ENCODE measurements around the gene P4HB.

The P4HB gene

GRCh38 chr17:81859906-81860755, at the start of gene P4HB:
Gene P4HB, minus strand, starts transcription at chr17:81860535. Its CDS starts 64 bp downstream, at chr17:81860471.
- DNase-seq = no peak

GRCh38 chr17:81909231-81909630, 48.9 kb upstream of the P4HB start:
- DNase-seq = no peak

GRCh38 chr17:81908793-81909192, 48.5 kb upstream of the P4HB start:
- DNase-seq = no peak

- no peak for DNase-seq
Observed at GRCh38 chr17:81907219-81908145, 47.1 kb upstream of the P4HB start.

- no peak for DNase-seq
Observed at GRCh38 chr17:81906476-81907218, 46.3 kb upstream of the P4HB start.

GRCh38 chr17:81905993-81906392, 45.7 kb upstream of the P4HB start:
- DNase-seq = no peak

- DNase-seq = no peak
Observed at GRCh38 chr17:81905424-81905875, 45.1 kb upstream of the P4HB start.

GRCh38 chr17:81904600-81905423, 44.5 kb upstream of the P4HB start:
- no peak for DNase-seq

GRCh38 chr17:81903896-81904599, 43.7 kb upstream of the P4HB start:
- DNase-seq = no peak

- no peak for DNase-seq
Observed at GRCh38 chr17:81903415-81903831, 43.1 kb upstream of the P4HB start.

- DNase-seq = no peak
Observed at GRCh38 chr17:81902653-81903414, 42.5 kb upstream of the P4HB start.

GRCh38 chr17:81902023-81902652, 41.8 kb upstream of the P4HB start, which contains the start of gene NPB:
Gene NPB, plus strand, starts transcription at chr17:81902238. Its CDS starts 40 bp downstream, at chr17:81902278.
- no peak for DNase-seq

GRCh38 chr17:81901167-81902022, 41.1 kb upstream of the P4HB start:
- DNase-seq = no peak

- DNase-seq = no peak
Observed at GRCh38 chr17:81900181-81900820, 40.0 kb upstream of the P4HB start.

GRCh38 chr17:81899514-81900166, 39.3 kb upstream of the P4HB start:
- no peak for DNase-seq

GRCh38 chr17:81898885-81899284, 38.5 kb upstream of the P4HB start:
- no peak for DNase-seq

- no peak for DNase-seq
Observed at GRCh38 chr17:81898029-81898866, 37.9 kb upstream of the P4HB start.
